ENCODE measurements around the gene NGRN. TPM values are rescaled to one million over a fixed set of nuclear protein-coding genes. Genes with fewer than 3 reads are reported as not detected.
A peak's percentile ranks its signal among the peaks of the same experiment; 100 is the strongest.

Gene NGRN
- total RNA-seq, 1 experiment from 2014 or later: 137 TPM

DNA sequence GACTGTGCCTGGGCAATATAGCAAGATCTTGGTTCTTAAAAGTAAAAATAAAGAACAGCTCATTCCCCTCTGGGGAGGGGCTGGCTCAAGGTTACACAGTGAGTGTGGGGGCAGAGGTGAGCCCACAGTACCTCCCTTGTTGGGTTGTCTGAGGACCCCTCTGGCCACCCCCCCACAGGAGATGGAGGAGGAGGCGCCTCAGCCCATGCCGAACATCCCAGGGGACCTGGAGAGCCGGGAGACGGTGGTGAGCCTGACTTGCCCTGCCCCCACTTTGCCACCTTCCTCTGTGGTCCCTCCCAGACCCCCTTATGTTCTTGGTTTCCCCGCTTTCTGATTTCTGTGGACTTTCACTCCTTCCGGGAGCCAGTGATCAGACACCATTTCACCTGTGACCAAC, 28.7 kb downstream of the NGRN start:
- DNase-seq (ENCODE audit: low read depth, low spot score): no peak
- no peak for ATAC-seq
- no peak overlapping the region for H3K4me3 ChIP-seq (ENCODE audit: low read depth in 2 of 2, low read length in 2 of 2)
- in situ Hi-C loops (cut with HindIII; ENCODE audit: low pct_unique_long_range_greater_than_20kb, low sequenced_read_pairs) (no loop called here), intact Hi-C loops (cut with micrococcal nuclease; ENCODE audit: unreplicated experiment) (no loop called here)
- H3K9me3 ChIP-seq (ENCODE audit: control insufficient read depth, insufficient read depth, low read depth, low read length): no peaks in the 10 kb centered on the region
- ChIA-PET POLR2A (no interaction called here), CTCF (interaction anchor here (0.8 kb wide), 1 partner anchor 15 kb away, joined by 5 read pairs; no protein-coding TSS in a partner anchor)
- no peaks in the 10 kb centered on the region for H3K27me3 ChIP-seq (ENCODE audit: control insufficient read depth, insufficient read depth, low read length)
- TF ChIP-seq REST (IDR thresholded peaks at IDR 0.05; ENCODE audit: insufficient read depth in 1 of 2, low read depth in 2 of 2, low read length in 1 of 2) (no peak), POLR2AphosphoS5 (IDR thresholded peaks at IDR 0.05; ENCODE audit: low read depth, low read length) (no peak), TCF7L2 (IDR thresholded peaks at IDR 0.05; ENCODE audit: low read depth, low read length) (no peak), CTCF (IDR thresholded peaks at IDR 0.05) (no peak), SIN3A (IDR thresholded peaks at IDR 0.05; ENCODE audit: borderline replicate concordance, insufficient read depth, low read depth, low read length) (no peak)
- H3K27ac ChIP-seq (ENCODE audit: low read length): no peak overlapping the region
- no TSS peak for BruUV-seq (replicated peaks)
- peaks cover 5% of the 10 kb centered on the region for H3K4me1 ChIP-seq (ENCODE audit: control insufficient read depth, insufficient read depth, low read length)
- no peaks in the 10 kb centered on the region for H3K36me3 ChIP-seq (ENCODE audit: control insufficient read depth, insufficient read depth, low read length)

GRCh38 chr15:90294601-90295269, 29.3 kb downstream of the NGRN start:
- in situ Hi-C loops (cut with HindIII; ENCODE audit: low pct_unique_long_range_greater_than_20kb, low sequenced_read_pairs): no loop called here
- ChIA-PET POLR2A (no interaction called here), CTCF (interaction anchor here (0.6 to 0.8 kb wide), 3 partner anchors 14 to 308 kb away, joined by 5 to 6 read pairs (median 5); no protein-coding TSS in a partner anchor)
- no peaks in the 10 kb centered on the region for H3K27me3 ChIP-seq (ENCODE audit: control insufficient read depth, insufficient read depth, low read length)
- DNase-seq (ENCODE audit: low read depth, low spot score) (no peak), ATAC-seq (peak; percentile 77)
- peak overlapping the region in 1 of 2 experiments; percentile 29; a peak in 1 of 4 replicates for H3K4me3 ChIP-seq (ENCODE audit: low read depth in 2 of 2, low read length in 2 of 2)
- peaks cover 5% of the 10 kb centered on the region for H3K4me1 ChIP-seq (ENCODE audit: control insufficient read depth, insufficient read depth, low read length)
- no peaks in the 10 kb centered on the region for H3K36me3 ChIP-seq (ENCODE audit: control insufficient read depth, insufficient read depth, low read length)
- BruUV-seq (replicated peaks): no TSS peak
- H3K9me3 ChIP-seq (ENCODE audit: control insufficient read depth, insufficient read depth, low read depth, low read length): no peaks in the 10 kb centered on the region
- intact Hi-C loops (cut with micrococcal nuclease; ENCODE audit: unreplicated experiment): no loop called here
- TF ChIP-seq CTCF (IDR thresholded peaks at IDR 0.05) (peak; percentile 70), TCF7L2 (IDR thresholded peaks at IDR 0.05; ENCODE audit: low read depth, low read length) (no peak)
- H3K27ac ChIP-seq (ENCODE audit: low read length): no peak overlapping the region

Data from Panc1 (cell line).